B cell (primary cell): ENCODE measurements around the gene FFAR4. TPM values are rescaled to one million over a fixed set of nuclear protein-coding genes. Genes with fewer than 3 reads are reported as not detected.

Experiments used
- ATAC-seq: fragments of 200-7000 bp; cut with Tn5 transposase; one replicate; pipeline ENCODE4 v1.10.0; 2021; ENCODE audit warnings: low read depth, mild to moderate bottlenecking, moderate number of reproducible peaks, moderate library complexity
- CTCF ChIA-PET: fragments of 350-600 bp; sonication (Branson Sonifier 250); formaldehyde crosslinking; loops from one replicate; lab custom pipeline; 2021; ENCODE audit warnings: antibody characterized with exemption, inconsistent platforms; lab: Charles Lee
- POLR2A ChIA-PET: fragments of 350-600 bp; sonication (Branson Sonifier 250); formaldehyde crosslinking; loops from one replicate; lab custom pipeline; 2021; ENCODE audit warnings: antibody characterized with exemption; lab: Charles Lee
- DNase-seq: peaks from one replicate; pipeline ENCODE4 v3.0.0; 2013
- H2AFZ ChIP-seq: 2 replicates; pipeline ENCODE4 v1.6.1; 2012; ENCODE audit warnings: mild to moderate bottlenecking, low read depth, low read length; ENCODE audit not compliant: insufficient read depth, poor library complexity, severe bottlenecking
- H3K27ac ChIP-seq, 2 donors: 1 replicate in 1 of 2; 2 replicates in 1 of 2; pipeline ENCODE4 v1.5.1; 2012 to 2013; ENCODE audit warnings: low read length in 2 of 2, mild to moderate bottlenecking in 2 of 2, moderate library complexity in 1 of 2
- H3K27me3 ChIP-seq, 4 experiments: fragments of 200-600 bp in 1 of 4; sonication (generic) in 1 of 4; replicated peaks in 1 of 4; 1 replicate in 2 of 4; 2 replicates in 2 of 4; pipeline versions ENCODE4 v1.6.1 to v1.7.0; 2013 to 2016; ENCODE audit warnings: low read length in 3 of 4, mild to moderate bottlenecking in 2 of 4, mixed read lengths in 1 of 4, moderate library complexity in 1 of 4; ENCODE audit not compliant: insufficient read depth in 4 of 4, control insufficient read depth in 3 of 4; ENCODE audit errors: control extremely low read depth in 1 of 4
- H3K36me3 ChIP-seq, 2 experiments: replicated peaks in 1 of 2; 1 replicate in 1 of 2; 2 replicates in 1 of 2; pipeline versions ENCODE4 v1.6.1 to v1.7.1; 2013; ENCODE audit warnings: low read length in 1 of 2; ENCODE audit not compliant: insufficient read depth in 2 of 2, control insufficient read depth in 1 of 2; ENCODE audit errors: control extremely low read depth in 1 of 2, extremely low read depth in 1 of 2
- H3K4me1 ChIP-seq, 2 donors: fragments of 200-600 bp in 1 of 2; sonication (generic) in 1 of 2; 1 replicate in 1 of 2; 2 replicates in 1 of 2; pipeline versions ENCODE4 v1.5.1 to v1.6.1; 2013 to 2017; ENCODE audit warnings: low read length in 2 of 2; ENCODE audit not compliant: control insufficient read depth in 2 of 2, insufficient read depth in 2 of 2
- H3K4me2 ChIP-seq: replicated peaks from 2 replicates; pipeline ENCODE3; 2012; ENCODE audit warnings: mild to moderate bottlenecking, low read depth, low read length; ENCODE audit not compliant: poor library complexity, severe bottlenecking
- H3K4me3 ChIP-seq, 5 experiments: fragments of 200-600 bp in 1 of 5; sonication (generic) in 1 of 5; 1 replicate in 3 of 5; 2 replicates in 2 of 5; pipeline versions ENCODE4 v1.5.1 to v1.7.0; 2011 to 2016; ENCODE audit warnings: low read length in 4 of 5, mild to moderate bottlenecking in 4 of 5, low read depth in 2 of 5, control low read depth in 1 of 5, moderate library complexity in 1 of 5; ENCODE audit not compliant: insufficient read depth in 1 of 5; ENCODE audit errors: control extremely low read depth in 1 of 5, extremely low read depth in 1 of 5
- H3K79me2 ChIP-seq: fragments of 200-600 bp; sonication (generic); one replicate; pipeline ENCODE4 v1.6.0; 2016; ENCODE audit warnings: low read length; ENCODE audit not compliant: control insufficient read depth, insufficient read depth
- H3K9ac ChIP-seq: fragments of 200-600 bp; sonication (generic); 2 replicates; pipeline ENCODE4 v1.6.1; 2017; ENCODE audit warnings: mild to moderate bottlenecking, low read length, moderate library complexity
- H3K9me3 ChIP-seq, 3 donors: one replicate each; pipeline versions ENCODE4 v1.6.1 to v1.7.1; 2013; ENCODE audit warnings: low read length in 2 of 3; ENCODE audit not compliant: control insufficient read depth in 2 of 3, insufficient read depth in 1 of 3; ENCODE audit errors: control extremely low read depth in 1 of 3
- H4K20me1 ChIP-seq: 2 replicates; pipeline ENCODE4 v1.6.0; 2012; ENCODE audit warnings: mild to moderate bottlenecking, low read length; ENCODE audit not compliant: insufficient read depth, control insufficient read depth, poor library complexity, severe bottlenecking
- H3K27ac Mint-ChIP-seq: one replicate; pipeline ENCODE4 v1.8.0; 2021; ENCODE audit warnings: mixed read lengths
- H3K27me3 Mint-ChIP-seq: one replicate; pipeline ENCODE4 v1.8.0; 2021; ENCODE audit warnings: mixed read lengths
- H3K4me1 Mint-ChIP-seq: one replicate; pipeline ENCODE4 v1.8.0; 2021; ENCODE audit warnings: mixed read lengths
- H3K4me3 Mint-ChIP-seq: one replicate; pipeline ENCODE4 v1.8.0; 2021; ENCODE audit warnings: mixed read lengths
- H3K9me3 Mint-ChIP-seq: one replicate; pipeline ENCODE4 v1.8.0; 2022; ENCODE audit warnings: mixed read lengths; ENCODE audit not compliant: insufficient read depth
- CTCF ChIP-seq: fragments of 200-600 bp; IDR thresholded peaks from one replicate; pipeline ENCODE4 v1.8.0; 2022; ENCODE audit warnings: antibody characterized with exemption, mild to moderate bottlenecking
- EZH2 ChIP-seq: IDR thresholded peaks from 2 replicates; pipeline ENCODE4 v1.6.1; 2012; ENCODE audit warnings: borderline replicate concordance, low read depth, mild to moderate bottlenecking, moderate library complexity, low read length; ENCODE audit not compliant: insufficient read depth, poor library complexity, severe bottlenecking
- WGBS: methylation state at CpG from one replicate; pipeline ENCODE4 v1.1.5; 2013; ENCODE audit warnings: missing lambda C conversion rate; ENCODE audit not compliant: insufficient coverage; 5-methylcytosine and 5-hydroxymethylcytosine counted together
- intact Hi-C: fragments of 100-400 bp; cut with micrococcal nuclease; formaldehyde crosslinking; loops from one replicate; pipeline ENCODE4 v1.10.0; 2022
- polyA plus RNA-seq: library from polyadenylated mRNA; depleted of rRNA; stranded (reverse); fragments of >200 nt; gene quantifications from 2 replicates; pipeline ENCODE4 v1.2.3, GENCODE V29; 2012
- total RNA-seq, 2 donors: library from RNA; stranded (reverse); fragments of 120-200 nt in 1 of 2; gene quantifications; 1 replicate in 1 of 2; 2 replicates in 1 of 2; pipeline versions ENCODE4 v1.2.3 to v1.2.4, GENCODE V29; 2013 to 2022

FFAR4 gene
- total and polyA plus RNA-seq, 2 donors (not counting 1 experiment from before 2014, with no cell fraction given) = not detected

DNA sequence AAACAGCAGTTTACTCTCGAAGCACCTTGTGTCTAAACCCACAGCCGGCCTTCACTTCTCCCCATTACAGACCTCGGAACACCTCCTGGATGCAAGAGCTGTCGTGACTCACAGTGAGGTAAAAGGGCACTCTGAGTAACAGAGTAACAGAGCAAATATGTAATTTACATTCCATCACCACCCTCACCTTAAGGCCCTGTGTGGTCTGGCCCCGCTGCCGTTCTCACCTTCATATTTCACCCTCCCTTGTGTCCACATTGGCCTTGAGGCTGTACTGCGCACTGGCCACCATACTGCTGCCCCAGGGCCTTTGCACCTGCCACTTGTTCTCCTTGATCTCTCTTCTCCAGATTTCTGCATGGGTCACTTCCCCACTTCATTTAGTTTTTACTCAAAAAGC lies 12.6 kb downstream of the FFAR4 start:
- H3K4me3 Mint-ChIP-seq = no peak overlapping the region
- no peaks in the 10 kb centered on the region for H3K4me1 Mint-ChIP-seq

More for the DNA sequence above, 12.6 kb downstream of the FFAR4 start:
- Histone ChIP-seq H2AFZ (no peak overlapping the region), H3K36me3 (no peaks in the 10 kb centered on the region), H3K9ac (no peak overlapping the region), H3K27me3 (no peaks in the 10 kb centered on the region), H3K4me1 (no peaks in the 10 kb centered on the region), H3K27ac (no peak overlapping the region), H3K4me2 (no peak overlapping the region), H3K79me2 (no peaks in the 10 kb centered on the region), H3K9me3 (peaks cover 0 to 8% (median 6%) of the 10 kb centered on the region in 3 donors), H3K4me3 (no peak overlapping the region), H4K20me1 (no peaks in the 10 kb centered on the region)
- Mint-ChIP-seq H3K27ac (no peak overlapping the region), H3K27me3 (peaks cover 30% of the 10 kb centered on the region), H3K9me3 (peaks cover 6% of the 10 kb centered on the region)
- WGBS = 97% methylated on average over 3 of the region's 7 CpGs
- ATAC-seq (no peak), DNase-seq (no peak)
- ChIA-PET POLR2A (no interaction called here), CTCF (no interaction called here)
- intact Hi-C loops = no loop called here
- TF ChIP-seq CTCF = no peak
- TF ChIP-seq EZH2 = no peak
